ENCODE measurements around the gene UCN3.

DNA sequence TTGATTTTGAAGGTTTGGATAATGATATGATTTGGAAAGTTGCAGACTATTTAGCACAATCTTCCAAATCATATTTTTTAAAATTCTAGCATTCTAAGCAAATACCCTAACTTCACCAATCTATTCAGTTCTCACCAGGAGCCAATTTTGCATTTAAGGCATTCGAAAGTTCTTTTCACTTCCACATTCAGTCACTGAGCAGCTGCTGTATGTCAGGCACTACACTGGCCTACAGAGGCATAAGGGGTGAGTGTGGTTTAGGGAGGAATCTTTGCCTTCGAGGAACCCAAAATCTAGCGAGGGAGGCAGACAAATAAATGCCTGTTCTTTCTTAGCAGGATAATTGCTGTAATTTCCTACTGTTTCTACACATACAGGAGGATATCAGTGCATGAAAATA lies 10.7 kb upstream of the UCN3 start:
- TF ChIP-seq, protein P1, sequence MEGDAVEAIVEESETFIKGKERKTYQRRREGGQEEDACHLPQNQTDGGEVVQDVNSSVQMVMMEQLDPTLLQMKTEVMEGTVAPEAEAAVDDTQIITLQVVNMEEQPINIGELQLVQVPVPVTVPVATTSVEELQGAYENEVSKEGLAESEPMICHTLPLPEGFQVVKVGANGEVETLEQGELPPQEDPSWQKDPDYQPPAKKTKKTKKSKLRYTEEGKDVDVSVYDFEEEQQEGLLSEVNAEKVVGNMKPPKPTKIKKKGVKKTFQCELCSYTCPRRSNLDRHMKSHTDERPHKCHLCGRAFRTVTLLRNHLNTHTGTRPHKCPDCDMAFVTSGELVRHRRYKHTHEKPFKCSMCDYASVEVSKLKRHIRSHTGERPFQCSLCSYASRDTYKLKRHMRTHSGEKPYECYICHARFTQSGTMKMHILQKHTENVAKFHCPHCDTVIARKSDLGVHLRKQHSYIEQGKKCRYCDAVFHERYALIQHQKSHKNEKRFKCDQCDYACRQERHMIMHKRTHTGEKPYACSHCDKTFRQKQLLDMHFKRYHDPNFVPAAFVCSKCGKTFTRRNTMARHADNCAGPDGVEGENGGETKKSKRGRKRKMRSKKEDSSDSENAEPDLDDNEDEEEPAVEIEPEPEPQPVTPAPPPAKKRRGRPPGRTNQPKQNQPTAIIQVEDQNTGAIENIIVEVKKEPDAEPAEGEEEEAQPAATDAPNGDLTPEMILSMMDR (IDR thresholded peaks at IDR 0.05) = no peak
- TF ChIP-seq POLR2A (IDR thresholded peaks at IDR 0.05) = no peak
- no peak for TF ChIP-seq POLR2AphosphoS5 (IDR thresholded peaks at IDR 0.05; ENCODE audit: insufficient read depth in 1 of 2, low read depth in 1 of 2)

All from vagina (tissue), 2 donors.